ENCODE results near the gene CPHXL.

Gene CPHXL

DNA sequence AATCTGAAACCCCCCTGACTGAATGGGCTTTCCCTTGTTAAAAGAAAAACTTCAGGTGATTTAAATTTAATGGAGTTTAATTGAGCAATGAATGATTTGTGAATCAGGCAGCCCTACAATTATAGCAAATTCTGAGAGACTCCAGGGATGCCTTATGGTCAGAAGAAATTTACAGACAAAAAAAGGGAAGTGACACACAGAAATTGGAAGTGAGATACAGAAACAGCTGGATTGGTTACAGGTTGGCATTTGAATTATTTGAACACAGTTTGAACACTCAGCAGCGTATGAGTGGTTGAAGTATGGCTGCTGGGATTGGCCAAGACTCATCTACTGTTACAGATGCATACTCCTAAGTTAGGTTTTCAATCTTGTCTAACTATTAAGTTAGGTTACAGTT, 19.0 kb upstream of the CPHXL start:
- Histone ChIP-seq H3K27me3 (ENCODE audit: insufficient read depth, low read length) (no peaks in the 10 kb centered on the region), H3K4me2 (ENCODE audit: low read length) (no peak overlapping the region), H3K4me3 (ENCODE audit: low read depth, low read length, poor library complexity, severe bottlenecking) (no peak overlapping the region), H4K20me1 (ENCODE audit: insufficient read depth, low read length) (no peaks in the 10 kb centered on the region), H2AFZ (ENCODE audit: low read length) (no peak overlapping the region), H3K9ac (ENCODE audit: low read length) (no peak overlapping the region), H3K9me3 (ENCODE audit: low read length) (peaks cover 31% of the 10 kb centered on the region), H3K79me2 (ENCODE audit: insufficient read depth, low read length) (no peaks in the 10 kb centered on the region), H3F3A (ENCODE audit: insufficient read depth, low read length) (no peaks in the 10 kb centered on the region), H3K36me3 (ENCODE audit: insufficient read depth, low read length) (no peaks in the 10 kb centered on the region), H3K4me1 (ENCODE audit: insufficient read depth, low read length, severe bottlenecking) (no peaks in the 10 kb centered on the region), H3K9me2 (ENCODE audit: low read depth, low read length) (no peaks in the 10 kb centered on the region), H3K27ac (ENCODE audit: low read depth, low read length, poor library complexity, severe bottlenecking) (no peak overlapping the region)
- TF ChIP-seq, protein P1, sequence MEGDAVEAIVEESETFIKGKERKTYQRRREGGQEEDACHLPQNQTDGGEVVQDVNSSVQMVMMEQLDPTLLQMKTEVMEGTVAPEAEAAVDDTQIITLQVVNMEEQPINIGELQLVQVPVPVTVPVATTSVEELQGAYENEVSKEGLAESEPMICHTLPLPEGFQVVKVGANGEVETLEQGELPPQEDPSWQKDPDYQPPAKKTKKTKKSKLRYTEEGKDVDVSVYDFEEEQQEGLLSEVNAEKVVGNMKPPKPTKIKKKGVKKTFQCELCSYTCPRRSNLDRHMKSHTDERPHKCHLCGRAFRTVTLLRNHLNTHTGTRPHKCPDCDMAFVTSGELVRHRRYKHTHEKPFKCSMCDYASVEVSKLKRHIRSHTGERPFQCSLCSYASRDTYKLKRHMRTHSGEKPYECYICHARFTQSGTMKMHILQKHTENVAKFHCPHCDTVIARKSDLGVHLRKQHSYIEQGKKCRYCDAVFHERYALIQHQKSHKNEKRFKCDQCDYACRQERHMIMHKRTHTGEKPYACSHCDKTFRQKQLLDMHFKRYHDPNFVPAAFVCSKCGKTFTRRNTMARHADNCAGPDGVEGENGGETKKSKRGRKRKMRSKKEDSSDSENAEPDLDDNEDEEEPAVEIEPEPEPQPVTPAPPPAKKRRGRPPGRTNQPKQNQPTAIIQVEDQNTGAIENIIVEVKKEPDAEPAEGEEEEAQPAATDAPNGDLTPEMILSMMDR (IDR thresholded peaks at IDR 0.05; ENCODE audit: low read length): no peak
- TF ChIP-seq EZH2 (IDR thresholded peaks at IDR 0.05; ENCODE audit: borderline replicate concordance, low read length): no peak

DNA sequence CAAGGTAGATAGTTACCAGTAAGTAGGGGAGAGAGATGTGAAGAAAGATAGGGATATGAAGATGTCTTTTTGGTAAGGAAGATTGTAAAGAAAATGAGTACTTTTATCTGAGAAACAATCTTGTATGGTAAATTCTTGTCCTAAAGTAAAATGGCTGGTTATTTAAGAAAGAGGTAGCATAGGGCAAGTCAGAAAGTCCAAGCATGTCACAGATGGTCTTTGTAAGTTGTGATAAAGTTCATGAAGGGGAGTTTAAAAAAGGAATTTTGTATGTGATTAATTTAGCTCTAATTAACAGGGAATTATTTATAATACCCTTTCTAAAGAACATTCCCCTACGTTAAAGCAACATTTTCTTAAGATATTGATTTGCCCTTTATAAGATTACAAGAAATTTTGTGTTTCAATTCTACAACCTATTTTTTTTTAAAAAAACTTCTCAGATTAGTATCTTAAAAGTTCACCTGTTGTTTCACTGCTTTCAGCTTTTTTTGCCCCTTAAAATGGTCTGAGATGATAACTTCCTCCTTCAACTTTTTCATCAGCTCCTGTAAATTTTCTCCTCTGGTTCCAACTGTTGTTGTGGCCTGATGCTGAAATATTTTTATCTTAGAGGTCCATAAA, 16.2 kb upstream of the CPHXL start:
- Histone ChIP-seq H3K36me3 (ENCODE audit: insufficient read depth, low read length) (no peaks in the 10 kb centered on the region), H3F3A (ENCODE audit: insufficient read depth, low read length) (no peaks in the 10 kb centered on the region), H3K9me2 (ENCODE audit: low read depth, low read length) (no peaks in the 10 kb centered on the region), H3K79me2 (ENCODE audit: insufficient read depth, low read length) (no peaks in the 10 kb centered on the region), H3K4me3 (ENCODE audit: low read depth, low read length, poor library complexity, severe bottlenecking) (no peak overlapping the region), H3K4me1 (ENCODE audit: insufficient read depth, low read length, severe bottlenecking) (no peaks in the 10 kb centered on the region), H3K9me3 (ENCODE audit: low read length) (peaks cover 31% of the 10 kb centered on the region), H3K27ac (ENCODE audit: low read depth, low read length, poor library complexity, severe bottlenecking) (no peak overlapping the region), H2AFZ (ENCODE audit: low read length) (no peak overlapping the region), H3K4me2 (ENCODE audit: low read length) (no peak overlapping the region), H3K9ac (ENCODE audit: low read length) (no peak overlapping the region), H3K27me3 (ENCODE audit: insufficient read depth, low read length) (no peaks in the 10 kb centered on the region), H4K20me1 (ENCODE audit: insufficient read depth, low read length) (no peaks in the 10 kb centered on the region)
- TF ChIP-seq, protein P1 (IDR thresholded peaks at IDR 0.05; ENCODE audit: low read length): no peak
- TF ChIP-seq EZH2 (IDR thresholded peaks at IDR 0.05; ENCODE audit: borderline replicate concordance, low read length): no peak

DNA sequence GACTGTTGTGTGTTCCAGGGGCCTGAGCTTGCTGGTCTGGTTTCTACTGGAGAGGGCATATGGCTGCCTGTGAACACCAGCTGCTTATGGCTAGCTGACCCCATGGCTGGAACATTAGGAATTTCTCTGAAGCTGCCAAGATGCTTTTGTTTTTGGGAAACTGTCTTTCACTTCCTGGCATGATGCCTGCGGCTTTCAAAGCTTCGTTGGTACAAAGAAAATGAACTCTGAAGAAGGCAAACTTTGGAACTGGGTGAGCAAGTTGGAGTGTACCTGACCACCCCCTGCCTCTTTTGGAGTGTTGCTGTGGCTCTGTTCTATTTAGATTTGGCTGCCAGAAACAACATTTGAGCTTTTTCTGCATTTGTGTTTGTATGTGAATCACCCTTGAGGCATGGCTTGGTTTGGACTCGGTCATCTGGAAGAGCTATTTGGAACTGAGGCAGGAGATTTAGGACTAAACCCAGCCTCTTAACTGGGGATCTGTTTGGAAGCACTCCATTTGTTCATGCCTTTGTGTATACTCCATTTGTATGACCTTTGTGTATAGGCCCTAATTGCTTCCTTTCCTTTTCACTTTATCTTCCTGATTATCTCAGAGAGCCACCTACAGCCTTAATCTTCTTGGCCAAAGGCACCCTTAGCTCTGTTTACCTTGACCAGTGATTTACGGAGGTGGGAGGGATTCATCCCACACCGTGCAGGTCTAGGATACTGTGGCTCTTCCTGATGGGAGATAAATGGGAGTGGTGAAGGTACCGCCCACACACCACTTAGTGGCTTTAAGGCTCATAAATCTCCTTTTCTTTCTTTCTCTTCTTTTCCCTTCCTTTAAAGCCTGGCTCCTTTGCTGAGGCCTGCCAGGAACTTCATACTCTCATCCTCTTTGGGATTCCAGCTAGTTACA, 7.3 kb upstream of the CPHXL start:
- no peak for TF ChIP-seq EZH2 (IDR thresholded peaks at IDR 0.05; ENCODE audit: borderline replicate concordance, low read length)
- TF ChIP-seq, protein P1 (IDR thresholded peaks at IDR 0.05; ENCODE audit: low read length): no peak
- Histone ChIP-seq H3K79me2 (ENCODE audit: insufficient read depth, low read length) (no peaks in the 10 kb centered on the region), H3K4me3 (ENCODE audit: low read depth, low read length, poor library complexity, severe bottlenecking) (no peak overlapping the region), H3K4me2 (ENCODE audit: low read length) (no peak overlapping the region), H3K9me3 (ENCODE audit: low read length) (no peaks in the 10 kb centered on the region), H3K36me3 (ENCODE audit: insufficient read depth, low read length) (no peaks in the 10 kb centered on the region), H3K27me3 (ENCODE audit: insufficient read depth, low read length) (no peaks in the 10 kb centered on the region), H3F3A (ENCODE audit: insufficient read depth, low read length) (no peaks in the 10 kb centered on the region), H4K20me1 (ENCODE audit: insufficient read depth, low read length) (no peaks in the 10 kb centered on the region), H3K27ac (ENCODE audit: low read depth, low read length, poor library complexity, severe bottlenecking) (no peak overlapping the region), H3K9ac (ENCODE audit: low read length) (no peak overlapping the region), H3K9me2 (ENCODE audit: low read depth, low read length) (no peaks in the 10 kb centered on the region), H2AFZ (ENCODE audit: low read length) (no peak overlapping the region), H3K4me1 (ENCODE audit: insufficient read depth, low read length, severe bottlenecking) (no peaks in the 10 kb centered on the region)

Measured in OCI-LY1 (cell line).